NT2/D1 (cell line): ENCODE data around the gene ATP1A4.

ENCODE experiments used
- DNase-seq: peaks from one replicate; pipeline ENCODE4 v3.0.0-alpha.2; 2011; ENCODE audit warnings: low read depth, low spot score
- H3K27me3 ChIP-seq: 2 replicates; pipeline ENCODE4 v1.6.0; 2011; ENCODE audit warnings: mild to moderate bottlenecking; ENCODE audit not compliant: insufficient read length, insufficient read depth
- H3K36me3 ChIP-seq: 2 replicates; pipeline ENCODE4 v1.6.1; 2011; ENCODE audit warnings: mild to moderate bottlenecking, low read length, mixed read lengths; ENCODE audit not compliant: insufficient read depth, insufficient read length
- H3K4me1 ChIP-seq: 2 replicates; pipeline ENCODE4 v1.5.1; 2011; ENCODE audit not compliant: insufficient read depth, insufficient read length
- H3K4me3 ChIP-seq: 2 replicates; pipeline ENCODE4 v1.5.1; 2011; ENCODE audit warnings: low read depth; ENCODE audit not compliant: insufficient read length
- H3K9ac ChIP-seq: 2 replicates; pipeline ENCODE4 v1.6.0; 2011; ENCODE audit warnings: low read depth; ENCODE audit not compliant: insufficient read length
- H3K9me3 ChIP-seq: 2 replicates; pipeline ENCODE4 v1.5.1; 2011; ENCODE audit warnings: mild to moderate bottlenecking, low read length; ENCODE audit not compliant: insufficient read depth
- SUZ12 ChIP-seq: IDR thresholded peaks from 2 replicates; pipeline ENCODE4 v1.6.1; 2011; ENCODE audit not compliant: insufficient read length, insufficient read depth; ENCODE audit errors: extremely low read depth
- YY1 ChIP-seq: IDR thresholded peaks from 2 replicates; pipeline ENCODE4 v1.6.1; 2011; ENCODE audit not compliant: insufficient read length, insufficient read depth
- ZNF274 ChIP-seq: IDR thresholded peaks from 2 replicates; pipeline ENCODE4 v1.6.1; 2011; ENCODE audit warnings: mild to moderate bottlenecking, low read depth, low read length

Gene ATP1A4

GRCh38 chr1:160158534-160158933 is 7.1 kb downstream of the ATP1A4 start:
- DNase-seq: no peak
- Histone ChIP-seq H3K4me1 (peaks cover 3% of the 10 kb centered on the region), H3K4me3 (no peak overlapping the region), H3K36me3 (no peaks in the 10 kb centered on the region), H3K27me3 (no peaks in the 10 kb centered on the region), H3K9ac (no peak overlapping the region), H3K9me3 (no peaks in the 10 kb centered on the region)
- no peak for TF ChIP-seq YY1
- TF ChIP-seq SUZ12: no peak
- no peak for TF ChIP-seq ZNF274

DNA sequence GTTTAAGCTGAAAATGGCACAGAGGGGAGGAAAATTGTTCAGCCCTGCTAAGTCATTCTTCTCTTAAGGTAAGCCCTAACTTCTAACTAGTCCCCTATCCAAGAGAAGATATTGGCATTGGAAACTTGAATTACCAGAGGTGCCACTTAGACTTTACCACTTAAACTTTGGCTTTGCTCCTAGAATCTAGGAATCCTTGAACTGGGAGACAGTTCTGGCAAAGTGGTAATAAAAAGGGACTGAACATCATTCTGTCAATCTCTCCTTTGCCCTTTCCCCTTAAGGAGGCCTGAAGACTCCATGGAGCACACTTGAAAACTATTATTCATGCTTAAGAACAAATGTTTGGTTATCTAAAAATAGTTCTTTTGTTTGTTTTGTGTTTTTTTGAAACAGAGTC is 8.4 kb downstream of the ATP1A4 start:
- Histone ChIP-seq H3K4me1 (peaks cover 3% of the 10 kb centered on the region), H3K4me3 (no peak overlapping the region), H3K27me3 (no peaks in the 10 kb centered on the region), H3K9me3 (no peaks in the 10 kb centered on the region), H3K36me3 (no peaks in the 10 kb centered on the region), H3K9ac (no peak overlapping the region)
- DNase-seq: no peak
- TF ChIP-seq ZNF274 (no peak), YY1 (no peak), SUZ12 (no peak)

GRCh38 chr1:160161965-160162705 is 10.7 kb downstream of the ATP1A4 start:
- Histone ChIP-seq H3K36me3 (no peaks in the 10 kb centered on the region), H3K4me1 (peaks cover 3% of the 10 kb centered on the region), H3K4me3 (no peak overlapping the region), H3K9me3 (no peaks in the 10 kb centered on the region), H3K9ac (no peak overlapping the region), H3K27me3 (peaks cover 14% of the 10 kb centered on the region)
- no peak for TF ChIP-seq ZNF274
- TF ChIP-seq SUZ12: no peak
- no peak for TF ChIP-seq YY1
- DNase-seq: peak; percentile 72

GRCh38 chr1:160162931-160163330 is 11.5 kb downstream of the ATP1A4 start:
- DNase-seq: no peak
- H3K4me3 ChIP-seq: no peak overlapping the region
- H3K4me1 ChIP-seq: peaks cover 3% of the 10 kb centered on the region
- no peaks in the 10 kb centered on the region for H3K36me3 ChIP-seq
- H3K27me3 ChIP-seq: peaks cover 21% of the 10 kb centered on the region
- H3K9ac ChIP-seq: no peak overlapping the region
- TF ChIP-seq ZNF274 (no peak), SUZ12 (no peak), YY1 (no peak)
- H3K9me3 ChIP-seq: no peaks in the 10 kb centered on the region

GRCh38 chr1:160163615-160164014 is 12.2 kb downstream of the ATP1A4 start:
- H3K4me1 ChIP-seq: peaks cover 4% of the 10 kb centered on the region
- DNase-seq: no peak
- no peak overlapping the region for H3K9ac ChIP-seq
- peaks cover 23% of the 10 kb centered on the region for H3K27me3 ChIP-seq
- no peaks in the 10 kb centered on the region for H3K36me3 ChIP-seq
- H3K9me3 ChIP-seq: no peaks in the 10 kb centered on the region
- TF ChIP-seq SUZ12: no peak
- TF ChIP-seq ZNF274: no peak
- no peak for TF ChIP-seq YY1
- H3K4me3 ChIP-seq: no peak overlapping the region

- Histone ChIP-seq H3K27me3 (peaks cover 23% of the 10 kb centered on the region), H3K9me3 (no peaks in the 10 kb centered on the region), H3K36me3 (no peaks in the 10 kb centered on the region), H3K4me1 (peaks cover 7% of the 10 kb centered on the region), H3K9ac (no peak overlapping the region), H3K4me3 (no peak overlapping the region)
- TF ChIP-seq YY1 (no peak), ZNF274 (no peak), SUZ12 (no peak)
- DNase-seq: no peak
These were observed 12.7 kb downstream of the ATP1A4 start for GRCh38 chr1:160164121-160164520.

- H3K9me3 ChIP-seq: no peaks in the 10 kb centered on the region
- peaks cover 7% of the 10 kb centered on the region for H3K4me1 ChIP-seq
- no peak for DNase-seq
- TF ChIP-seq ZNF274: no peak
- no peak for TF ChIP-seq SUZ12
- TF ChIP-seq YY1: no peak
- H3K4me3 ChIP-seq: no peak overlapping the region
- no peaks in the 10 kb centered on the region for H3K36me3 ChIP-seq
- H3K27me3 ChIP-seq: peaks cover 27% of the 10 kb centered on the region
- no peak overlapping the region for H3K9ac ChIP-seq
These were observed 14.9 kb downstream of the ATP1A4 start for GRCh38 chr1:160166166-160166868.
